Right lung (tissue), 5 donors: Measurements from ENCODE around the gene EIF2AK2. TPM values are rescaled to one million over a fixed set of nuclear protein-coding genes. Genes with fewer than 3 reads are reported as not detected.

Source experiments
- polyA plus RNA-seq, 5 donors: library from polyadenylated mRNA; unstranded; fragments of 120-200 nt; gene quantifications; one replicate each; pipeline versions ENCODE4 v1.2.1 to v1.2.3, GENCODE V29; 2013; ENCODE audit warnings: inconsistent platforms in 1 of 5, low replicate concordance in 1 of 5; ENCODE audit not compliant: insufficient read length in 5 of 5, insufficient read depth in 1 of 5

The EIF2AK2 gene
- polyA plus RNA-seq, 5 donors, result 23.0 to 38.3 (median 35.9) TPM

Other genes with a start within 250 kb of the EIF2AK2 start
- gene STRN, start 190.4 kb downstream of the EIF2AK2 start, polyA plus RNA-seq, result 10 to 100 TPM; 15.2 to 28.8 (median 24.4) TPM
- 10 to 100 TPM; 18.3 to 33.1 (median 27.7) TPM for gene HEATR5B, start 72.6 kb downstream of the EIF2AK2 start, polyA plus RNA-seq
- gene GPATCH11, start 72.5 kb downstream of the EIF2AK2 start, polyA plus RNA-seq, result 10 to 100 TPM in 4 of 5 donors, 1 to 10 TPM in 1; 7.5 to 13.8 (median 12.4) TPM
- not detected for gene SULT6B1, start 31.7 kb upstream of the EIF2AK2 start, polyA plus RNA-seq
- gene CEBPZOS, start 39.5 kb upstream of the EIF2AK2 start, polyA plus RNA-seq, result 10 to 100 TPM; 42.0 to 62.6 (median 54.1) TPM
- gene CEBPZ, start 74.6 kb upstream of the EIF2AK2 start, polyA plus RNA-seq, result 10 to 100 TPM; 63.0 to 73.8 (median 70.2) TPM
- gene NDUFAF7, start 74.7 kb upstream of the EIF2AK2 start, polyA plus RNA-seq, result 10 to 100 TPM; 23.8 to 42.5 (median 33.3) TPM
- gene PRKD3, start 167.9 kb upstream of the EIF2AK2 start, polyA plus RNA-seq, result 10 to 100 TPM; 36.3 to 70.2 (median 56.6) TPM
- gene QPCT, start 187.7 kb upstream of the EIF2AK2 start, polyA plus RNA-seq, result 10 to 100 TPM in 2 of 5 donors, 1 to 10 TPM in 3; 5.2 to 19.5 (median 7.4) TPM